ENCODE data around the gene LANCL2.

GRCh38 chr7:55381696-55382095 is 16.6 kb downstream of the LANCL2 start:
- TF ChIP-seq WHSC1 (IDR thresholded peaks at IDR 0.05; ENCODE audit: low read length) (no peak), ZNF133 (CRISPR knock-in tag; IDR thresholded peaks at IDR 0.05) (no peak), ZNF395 (CRISPR knock-in tag; IDR thresholded peaks at IDR 0.05) (no peak), POLR2AphosphoS5 (IDR thresholded peaks at IDR 0.05; ENCODE audit: control insufficient read depth, insufficient read depth, low read depth, low read length) (no peak)
